HuH-7.5 (cell line): ENCODE results near the gene ARMC6.

Source experiments
- DNase-seq: peaks from one replicate; pipeline ENCODE4 v3.0.0; 2011; ENCODE audit warnings: low spot score

Gene ARMC6

GRCh38 chr19:19055701-19056100 is 22.3 kb downstream of the ARMC6 start:
- no peak for DNase-seq

GRCh38 chr19:19056636-19057275 is 23.4 kb downstream of the ARMC6 start:
- no peak for DNase-seq

- no peak for DNase-seq
Observed at GRCh38 chr19:19057317-19057716, 23.9 kb downstream of the ARMC6 start.

GRCh38 chr19:19057720-19058119 is 24.3 kb downstream of the ARMC6 start:
- DNase-seq = no peak

- no peak for DNase-seq
Observed at GRCh38 chr19:19059018-19059836, 25.8 kb downstream of the ARMC6 start.

- no peak for DNase-seq
Observed at GRCh38 chr19:19059837-19060611, 26.6 kb downstream of the ARMC6 start.

GRCh38 chr19:19061506-19061905 is 28.1 kb downstream of the ARMC6 start:
- DNase-seq = no peak

- DNase-seq = no peak
Observed at GRCh38 chr19:19062454-19063182, 29.2 kb downstream of the ARMC6 start.

- peak; percentile 100 for DNase-seq
Observed at GRCh38 chr19:19063183-19064097, 30.0 kb downstream of the ARMC6 start, which contains the start of gene SLC25A42. Gene SLC25A42, plus strand, starts transcription at chr19:19063994. Its CDS starts 32,131 bp downstream, at chr19:19096125.

- peak; percentile 92 for DNase-seq
Observed at GRCh38 chr19:19064098-19064722, 30.8 kb downstream of the ARMC6 start.

GRCh38 chr19:19064811-19065745 is 31.7 kb downstream of the ARMC6 start:
- peak; percentile 63 for DNase-seq

GRCh38 chr19:19067276-19068072 is 34.1 kb downstream of the ARMC6 start:
- no peak for DNase-seq

GRCh38 chr19:19068659-19069654 is 35.6 kb downstream of the ARMC6 start:
- no peak for DNase-seq

GRCh38 chr19:19071897-19072296 is 38.5 kb downstream of the ARMC6 start:
- DNase-seq = no peak

- no peak for DNase-seq
Observed at GRCh38 chr19:19074196-19074882, 40.9 kb downstream of the ARMC6 start.

- no peak for DNase-seq
Observed at GRCh38 chr19:19075126-19075525, 41.7 kb downstream of the ARMC6 start.

GRCh38 chr19:19076476-19076875 is 43.1 kb downstream of the ARMC6 start:
- DNase-seq = no peak
